Suprapubic skin (tissue), 3 donors: ENCODE measurements around the gene ABI1.

Experiments
- EP300 ChIP-seq: sonication (generic); formaldehyde crosslinking; IDR thresholded peaks from one replicate; pipeline ENCODE4 v1.6.1; 2017; ENCODE audit warnings: antibody characterized with exemption
- POLR2A ChIP-seq, 2 donors: fragments of 450-650 bp; IDR thresholded peaks; one replicate each; pipeline ENCODE4 v1.6.1; 2017; ENCODE audit warnings: antibody characterized with exemption in 2 of 2, mild to moderate bottlenecking in 2 of 2, moderate library complexity in 2 of 2
- TF ChIP-seq, protein P1 (sequence below), 2 donors: fragments of 200-600 bp in 1 of 2; fragments of 450-650 bp in 1 of 2; sonication (generic) in 1 of 2; IDR thresholded peaks; one replicate each; pipeline ENCODE4 v1.5.1; 2016 to 2019; ENCODE audit warnings: antibody characterized with exemption in 2 of 2, mild to moderate bottlenecking in 1 of 2, moderate library complexity in 1 of 2

DNA sequence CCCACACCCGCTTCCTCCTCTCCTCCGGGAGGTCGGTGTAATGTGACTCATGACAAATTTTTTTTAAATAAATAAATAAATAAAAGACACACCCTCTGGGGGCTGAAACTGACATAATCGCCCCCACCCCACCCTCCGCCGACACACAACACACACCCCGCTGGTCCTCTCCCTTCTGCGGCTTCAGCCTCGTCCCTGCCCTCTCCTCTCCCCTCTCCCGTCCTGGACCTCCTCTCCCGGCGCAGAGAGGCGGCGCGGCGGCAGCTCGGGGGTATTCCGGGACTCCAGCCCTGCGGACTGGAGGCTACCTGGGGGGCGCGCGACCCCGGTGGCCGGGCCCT is 686 bp downstream of the ABI1 start:
- TF ChIP-seq POLR2A (IDR thresholded peaks at IDR 0.05) = no peak
- TF ChIP-seq EP300 = no peak
- TF ChIP-seq, protein P1, sequence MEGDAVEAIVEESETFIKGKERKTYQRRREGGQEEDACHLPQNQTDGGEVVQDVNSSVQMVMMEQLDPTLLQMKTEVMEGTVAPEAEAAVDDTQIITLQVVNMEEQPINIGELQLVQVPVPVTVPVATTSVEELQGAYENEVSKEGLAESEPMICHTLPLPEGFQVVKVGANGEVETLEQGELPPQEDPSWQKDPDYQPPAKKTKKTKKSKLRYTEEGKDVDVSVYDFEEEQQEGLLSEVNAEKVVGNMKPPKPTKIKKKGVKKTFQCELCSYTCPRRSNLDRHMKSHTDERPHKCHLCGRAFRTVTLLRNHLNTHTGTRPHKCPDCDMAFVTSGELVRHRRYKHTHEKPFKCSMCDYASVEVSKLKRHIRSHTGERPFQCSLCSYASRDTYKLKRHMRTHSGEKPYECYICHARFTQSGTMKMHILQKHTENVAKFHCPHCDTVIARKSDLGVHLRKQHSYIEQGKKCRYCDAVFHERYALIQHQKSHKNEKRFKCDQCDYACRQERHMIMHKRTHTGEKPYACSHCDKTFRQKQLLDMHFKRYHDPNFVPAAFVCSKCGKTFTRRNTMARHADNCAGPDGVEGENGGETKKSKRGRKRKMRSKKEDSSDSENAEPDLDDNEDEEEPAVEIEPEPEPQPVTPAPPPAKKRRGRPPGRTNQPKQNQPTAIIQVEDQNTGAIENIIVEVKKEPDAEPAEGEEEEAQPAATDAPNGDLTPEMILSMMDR (IDR thresholded peaks at IDR 0.05) = no peak
